GM19455 (cell line): ENCODE measurements around the gene P2RX7.
"Not testable (repeated sequence)": the region's sequence is repeated elsewhere in the genome, so short reads cannot be mapped to it uniquely, and the experiment has no call there.

Experiments
- ATAC-seq: cut with Tn5 transposase; IDR thresholded peaks from one replicate; pipeline ENCODE4 v1.9.1; 2021; ENCODE audit not compliant: unreplicated experiment

Gene P2RX7

GRCh38 chr12:121133838-121134237, 1.2 kb downstream of the P2RX7 start:
- no peak for ATAC-seq

GRCh38 chr12:121135320-121135719, 2.6 kb downstream of the P2RX7 start:
- ATAC-seq = no peak

GRCh38 chr12:121137512-121137911, 4.8 kb downstream of the P2RX7 start:
- ATAC-seq = no peak

GRCh38 chr12:121138284-121138683, 5.6 kb downstream of the P2RX7 start:
- no peak for ATAC-seq

GRCh38 chr12:121139286-121139685, 6.6 kb downstream of the P2RX7 start:
- no peak for ATAC-seq

- no peak for ATAC-seq
These were observed 9.7 kb downstream of the P2RX7 start for GRCh38 chr12:121142171-121142950.

- ATAC-seq = no peak
These were observed 11.8 kb downstream of the P2RX7 start for GRCh38 chr12:121144416-121144914.

GRCh38 chr12:121145221-121145620, 12.5 kb downstream of the P2RX7 start:
- ATAC-seq = no peak

GRCh38 chr12:121149289-121149688, 16.6 kb downstream of the P2RX7 start:
- ATAC-seq = not testable (repeated sequence)

- no peak for ATAC-seq
These were observed 22.2 kb downstream of the P2RX7 start for GRCh38 chr12:121154793-121155375.

GRCh38 chr12:121156365-121156764, 23.7 kb downstream of the P2RX7 start:
- no peak for ATAC-seq

- ATAC-seq = no peak
These were observed 25.4 kb downstream of the P2RX7 start for GRCh38 chr12:121158085-121158484.

GRCh38 chr12:121158728-121159351, 26.2 kb downstream of the P2RX7 start:
- not testable (repeated sequence) for ATAC-seq

GRCh38 chr12:121159467-121160307, 27.0 kb downstream of the P2RX7 start:
- ATAC-seq = no peak

GRCh38 chr12:121162384-121162783, 29.7 kb downstream of the P2RX7 start:
- ATAC-seq = no peak

GRCh38 chr12:121162985-121163384, 30.3 kb downstream of the P2RX7 start:
- no peak for ATAC-seq

- not testable (repeated sequence) for ATAC-seq
These were observed 32.2 kb downstream of the P2RX7 start for GRCh38 chr12:121164839-121165238.

- ATAC-seq = no peak
These were observed 32.6 kb downstream of the P2RX7 start for GRCh38 chr12:121165316-121165715.

GRCh38 chr12:121166356-121166755, 33.7 kb downstream of the P2RX7 start:
- no peak for ATAC-seq

GRCh38 chr12:121167232-121167820, 34.6 kb downstream of the P2RX7 start:
- ATAC-seq = no peak

GRCh38 chr12:121167951-121168350, 35.3 kb downstream of the P2RX7 start:
- no peak for ATAC-seq
